SK-N-SH treated with all-trans-retinoic acid at 6 μM for 48 hours (cell line): ENCODE measurements around the gene RPLP2.
A peak's percentile ranks its signal among the peaks of the same experiment; 100 is the strongest.

ENCODE experiments used
- ATAC-seq: fragments of 200-7000 bp; cut with Tn5 transposase; 3 replicates; pipeline ENCODE4 v1.9.1; 2020; ENCODE audit warnings: mild to moderate bottlenecking, moderate library complexity
- ARNTL ChIP-seq: fragments of 450-650 bp; formaldehyde crosslinking; IDR thresholded peaks from 2 replicates; pipeline ENCODE4 v1.5.0; 2020; ENCODE audit warnings: low read depth, mild to moderate bottlenecking, moderate library complexity, borderline replicate concordance
- BACH2 ChIP-seq: fragments of 250-450 bp; sonication (Bioruptor Pico); IDR thresholded peaks from 2 replicates; pipeline ENCODE4 v1.9.0; 2021; ENCODE audit warnings: mild to moderate bottlenecking, borderline replicate concordance
- CREB5 ChIP-seq: fragments of 250-450 bp; sonication (Bioruptor Pico); IDR thresholded peaks from 2 replicates; pipeline ENCODE4 v1.5.1; 2020; ENCODE audit warnings: low read depth, mild to moderate bottlenecking, moderate library complexity
- CSDC2 ChIP-seq: fragments of 250-450 bp; sonication (Bioruptor Pico); IDR thresholded peaks from 2 replicates; pipeline ENCODE4 v1.5.0; 2020; ENCODE audit warnings: mild to moderate bottlenecking, moderate library complexity
- CSRNP3 ChIP-seq: fragments of 250-450 bp; sonication (Bioruptor Pico); IDR thresholded peaks from 2 replicates; pipeline ENCODE4 v1.5.1; 2021; ENCODE audit warnings: mild to moderate bottlenecking, moderate library complexity
- ESRRG ChIP-seq: fragments of 250-450 bp; sonication (Bioruptor Pico); IDR thresholded peaks from 2 replicates; pipeline ENCODE4 v1.6.1; 2021; ENCODE audit warnings: mild to moderate bottlenecking
- GLIS3 ChIP-seq: fragments of 250-450 bp; sonication (Bioruptor Pico); IDR thresholded peaks from 2 replicates; pipeline ENCODE4 v1.5.0; 2020; ENCODE audit warnings: mild to moderate bottlenecking, moderate library complexity
- OSR1 ChIP-seq: fragments of 250-450 bp; sonication (Bioruptor Pico); IDR thresholded peaks from 2 replicates; pipeline ENCODE4 v1.8.0; 2022; ENCODE audit warnings: moderate library complexity, mild to moderate bottlenecking, inconsistent platforms
- PATZ1 ChIP-seq: fragments of 250-450 bp; sonication (Bioruptor Pico); IDR thresholded peaks from 2 replicates; pipeline ENCODE4 v1.8.0; 2020; ENCODE audit warnings: mild to moderate bottlenecking, moderate library complexity, borderline replicate concordance
- PPARA ChIP-seq: fragments of 250-450 bp; sonication (Bioruptor Pico); IDR thresholded peaks from 2 replicates; pipeline ENCODE4 v1.5.0; 2020; ENCODE audit warnings: mild to moderate bottlenecking, borderline replicate concordance
- SNAI2 ChIP-seq: fragments of 250-450 bp; sonication (Bioruptor Pico); IDR thresholded peaks from 2 replicates; pipeline ENCODE4 v1.5.0; 2020; ENCODE audit warnings: mild to moderate bottlenecking, moderate library complexity
- TSHZ2 ChIP-seq: fragments of 250-450 bp; sonication (Bioruptor Pico); IDR thresholded peaks from 2 replicates; pipeline ENCODE4 v1.5.0; 2020; ENCODE audit warnings: mild to moderate bottlenecking, moderate library complexity
- ZC3H10 ChIP-seq: fragments of 250-450 bp; sonication (Bioruptor Pico); IDR thresholded peaks from 2 replicates; pipeline ENCODE4 v1.5.1; 2021; ENCODE audit warnings: mild to moderate bottlenecking, moderate library complexity
- ZFP3 ChIP-seq: fragments of 250-450 bp; sonication (Bioruptor Pico); IDR thresholded peaks from 2 replicates; pipeline ENCODE4 v1.5.0; 2020; ENCODE audit warnings: mild to moderate bottlenecking, moderate library complexity
- ZFP30 ChIP-seq: fragments of 450-650 bp; formaldehyde crosslinking; IDR thresholded peaks from 2 replicates; pipeline ENCODE4 v1.5.0; 2022; ENCODE audit warnings: mild to moderate bottlenecking, moderate library complexity
- ZNF565 ChIP-seq: fragments of 450-650 bp; formaldehyde crosslinking; conservative IDR thresholded peaks from 2 replicates; pipeline ENCODE4 v1.5.0; 2020; ENCODE audit warnings: low read depth, mild to moderate bottlenecking, moderate library complexity
- ZNF70 ChIP-seq: fragments of 450-650 bp; formaldehyde crosslinking; IDR thresholded peaks from 2 replicates; pipeline ENCODE4 v1.5.0; 2020; ENCODE audit warnings: mild to moderate bottlenecking, moderate library complexity

Gene RPLP2

GRCh38 chr11:812390-812789, 2.6 kb downstream of the RPLP2 start (continued):
- TF ChIP-seq TSHZ2 (CRISPR knock-in tag) = no peak
- no peak for TF ChIP-seq BACH2 (CRISPR knock-in tag)

GRCh38 chr11:813072-813455, 3.3 kb downstream of the RPLP2 start:
- no peak for ATAC-seq
- TF ChIP-seq CSRNP3 (no peak), TSHZ2 (CRISPR knock-in tag) (no peak), GLIS3 (CRISPR knock-in tag) (no peak), CREB5 (CRISPR knock-in tag) (no peak), ZFP30 (CRISPR knock-in tag) (no peak), ESRRG (CRISPR knock-in tag) (no peak), ZNF70 (CRISPR knock-in tag) (no peak), ARNTL (CRISPR knock-in tag) (no peak), SNAI2 (CRISPR knock-in tag) (no peak), BACH2 (CRISPR knock-in tag) (no peak), ZNF565 (CRISPR knock-in tag) (no peak), ZFP3 (CRISPR knock-in tag) (no peak), PATZ1 (no peak), CSDC2 (CRISPR knock-in tag) (no peak), ZC3H10 (CRISPR knock-in tag) (no peak), OSR1 (no peak)

- TF ChIP-seq ZFP3 (CRISPR knock-in tag) = no peak
- TF ChIP-seq PPARA (CRISPR knock-in tag) = no peak
- TF ChIP-seq CREB5 (CRISPR knock-in tag) = 0 out of 2 replicates have a peak, but pooled peaks have one; percentile 8
- no peak for TF ChIP-seq PATZ1
These were observed 3.8 kb downstream of the RPLP2 start for GRCh38 chr11:813456-814096.

More at GRCh38 chr11:813456-814096, 3.8 kb downstream of the RPLP2 start:
- ATAC-seq = no peak
